Hepatocyte (in vitro differentiated cells): Measurements from ENCODE around the gene PRPS1. TPM values are rescaled to one million over a fixed set of nuclear protein-coding genes. Genes with fewer than 3 reads are reported as not detected.

Experiments used
- DNase-seq: peaks from one replicate; pipeline ENCODE4 v3.0.0-alpha.2; 2016; ENCODE audit warnings: low spot score
- H2AFZ ChIP-seq: fragments of 200-600 bp; sonication (generic); 2 replicates; pipeline ENCODE4 v1.6.0; 2016; ENCODE audit warnings: antibody characterized with exemption, mild to moderate bottlenecking
- H3K27ac ChIP-seq: fragments of 200-600 bp; sonication (generic); 2 replicates; pipeline ENCODE4 v1.5.1; 2016; ENCODE audit warnings: mild to moderate bottlenecking
- H3K27me3 ChIP-seq: fragments of 200-600 bp; sonication (generic); 2 replicates; pipeline ENCODE4 v1.6.1; 2016
- H3K36me3 ChIP-seq: fragments of 200-600 bp; sonication (generic); replicated peaks from 2 replicates; pipeline ENCODE4 v1.5.1; 2016; ENCODE audit warnings: low read depth; ENCODE audit not compliant: insufficient read depth
- H3K4me1 ChIP-seq: fragments of 200-600 bp; sonication (generic); 2 replicates; pipeline ENCODE4 v1.5.1; 2016; ENCODE audit warnings: mild to moderate bottlenecking, moderate library complexity; ENCODE audit not compliant: insufficient read depth
- H3K4me2 ChIP-seq: fragments of 200-600 bp; sonication (generic); 2 replicates; pipeline ENCODE4 v1.6.0; 2016
- H3K4me3 ChIP-seq: fragments of 200-600 bp; sonication (generic); 2 replicates; pipeline ENCODE4 v1.5.1; 2016; ENCODE audit warnings: mild to moderate bottlenecking
- H3K79me2 ChIP-seq: fragments of 200-600 bp; sonication (generic); 2 replicates; pipeline ENCODE4 v1.6.0; 2017; ENCODE audit warnings: mild to moderate bottlenecking
- H3K9me2 ChIP-seq: fragments of 200-600 bp; sonication (generic); replicated peaks from 2 replicates; pipeline ENCODE4 v1.6.0; 2017; ENCODE audit warnings: mild to moderate bottlenecking; ENCODE audit not compliant: insufficient read depth
- H3K9me3 ChIP-seq: fragments of 200-600 bp; sonication (generic); 2 replicates; pipeline ENCODE4 v1.5.1; 2016; ENCODE audit warnings: low read depth, mild to moderate bottlenecking
- H4K20me1 ChIP-seq: fragments of 200-600 bp; sonication (generic); 2 replicates; pipeline ENCODE4 v1.6.0; 2016; ENCODE audit warnings: mild to moderate bottlenecking; ENCODE audit not compliant: insufficient read depth, poor library complexity, severe bottlenecking
- EZH2 ChIP-seq: fragments of 200-600 bp; sonication (generic); IDR thresholded peaks from 2 replicates; pipeline ENCODE4 v1.6.1; 2016; ENCODE audit warnings: antibody characterized with exemption, mild to moderate bottlenecking, borderline replicate concordance
- EZH2phosphoT487 ChIP-seq: fragments of 200-600 bp; sonication (generic); IDR thresholded peaks from one replicate; pipeline ENCODE4 v1.6.1; 2018; ENCODE audit warnings: antibody characterized with exemption, mild to moderate bottlenecking, low read depth, moderate library complexity; ENCODE audit not compliant: unreplicated experiment, severe bottlenecking
- WGBS: methylation state at CpG from one replicate; pipeline ENCODE4 v1.1.6; 2016; ENCODE audit warnings: low lambda C conversion rate; ENCODE audit errors: missing lambda C conversion rate; 5-methylcytosine and 5-hydroxymethylcytosine counted together
- polyA plus RNA-seq: library from polyadenylated mRNA; unstranded; fragments of >200 nt; fragmentation: Nextera tagmentation; extraction: Ambion mirVana; gene quantifications from 2 replicates; pipeline ENCODE4 v1.2.1, GENCODE V29; 2016
- total RNA-seq: library from RNA; depleted of rRNA; stranded (reverse); fragments of >200 nt; gene quantifications from 2 replicates; pipeline ENCODE4 v1.2.3, GENCODE V29; 2014
- TF ChIP-seq, protein P1 (sequence below): fragments of 200-600 bp; sonication (generic); IDR thresholded peaks from 2 replicates; pipeline ENCODE4 v1.5.1; 2016; ENCODE audit warnings: antibody characterized with exemption, mild to moderate bottlenecking; ENCODE audit not compliant: poor library complexity

Gene PRPS1
- total RNA-seq (59.2 and 68.4 TPM in 2 replicates), polyA plus RNA-seq (38.7 and 41.1 TPM in 2 replicates)

DNA sequence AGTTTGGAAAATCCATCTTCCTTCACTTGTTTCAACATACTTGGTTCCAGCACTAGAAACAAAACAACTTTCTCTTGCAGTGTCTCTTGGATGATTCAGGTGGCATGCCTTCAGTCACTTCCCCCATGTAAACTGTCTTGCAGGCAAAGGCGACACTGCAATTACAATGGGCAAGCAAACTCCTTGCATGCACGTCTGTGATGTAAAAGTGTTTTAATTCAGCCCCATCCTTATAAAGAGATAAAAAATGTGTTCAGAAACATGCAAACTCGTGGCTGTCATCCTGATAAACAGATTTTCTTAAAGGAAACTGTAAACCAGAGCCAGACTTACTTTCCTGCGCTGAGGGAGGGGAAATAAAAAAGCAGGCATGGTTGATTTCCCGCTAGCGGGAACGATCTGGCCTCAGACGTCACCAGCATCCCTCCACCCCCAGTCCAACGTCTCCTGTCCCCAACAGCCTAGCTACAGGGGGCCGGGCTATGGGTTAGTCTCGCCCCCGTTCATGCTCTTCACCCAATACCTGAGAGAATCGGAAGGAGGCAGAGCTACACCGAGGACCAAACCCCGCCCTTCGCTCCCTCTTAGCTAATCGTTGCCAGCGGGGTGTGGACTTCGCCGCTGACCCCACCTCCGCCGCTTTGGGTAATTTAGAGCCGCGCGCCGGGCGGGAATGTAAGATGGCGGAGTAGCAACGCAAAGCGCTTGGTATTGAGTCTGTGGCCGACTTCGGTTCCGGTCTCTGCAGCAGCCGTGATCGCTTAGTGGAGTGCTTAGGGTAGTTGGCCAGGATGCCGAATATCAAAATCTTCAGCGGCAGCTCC lies at the start of gene PRPS1:
Gene PRPS1, plus strand, starts transcription at position 673 of the 824 bp plus-strand sequence. Its CDS starts 119 bp downstream, at position 792.
- no peaks in the 10 kb centered on the region for H3K9me2 ChIP-seq
- WGBS = under 1% methylated on average over 37 of the region's 37 CpGs
- H2AFZ ChIP-seq = peak within 1 kb of the TSS; percentile 56
- DNase-seq = peak; percentile 98
- H3K79me2 ChIP-seq = peaks cover 34% of the 10 kb centered on the region
- peak within 1 kb of the TSS; percentile 66 for H3K27ac ChIP-seq
- H3K27me3 ChIP-seq = no peaks in the 10 kb centered on the region
- no peaks in the 10 kb centered on the region for H4K20me1 ChIP-seq
- TF ChIP-seq EZH2phosphoT487 (no peak), EZH2 (no peak)
- TF ChIP-seq, protein P1, sequence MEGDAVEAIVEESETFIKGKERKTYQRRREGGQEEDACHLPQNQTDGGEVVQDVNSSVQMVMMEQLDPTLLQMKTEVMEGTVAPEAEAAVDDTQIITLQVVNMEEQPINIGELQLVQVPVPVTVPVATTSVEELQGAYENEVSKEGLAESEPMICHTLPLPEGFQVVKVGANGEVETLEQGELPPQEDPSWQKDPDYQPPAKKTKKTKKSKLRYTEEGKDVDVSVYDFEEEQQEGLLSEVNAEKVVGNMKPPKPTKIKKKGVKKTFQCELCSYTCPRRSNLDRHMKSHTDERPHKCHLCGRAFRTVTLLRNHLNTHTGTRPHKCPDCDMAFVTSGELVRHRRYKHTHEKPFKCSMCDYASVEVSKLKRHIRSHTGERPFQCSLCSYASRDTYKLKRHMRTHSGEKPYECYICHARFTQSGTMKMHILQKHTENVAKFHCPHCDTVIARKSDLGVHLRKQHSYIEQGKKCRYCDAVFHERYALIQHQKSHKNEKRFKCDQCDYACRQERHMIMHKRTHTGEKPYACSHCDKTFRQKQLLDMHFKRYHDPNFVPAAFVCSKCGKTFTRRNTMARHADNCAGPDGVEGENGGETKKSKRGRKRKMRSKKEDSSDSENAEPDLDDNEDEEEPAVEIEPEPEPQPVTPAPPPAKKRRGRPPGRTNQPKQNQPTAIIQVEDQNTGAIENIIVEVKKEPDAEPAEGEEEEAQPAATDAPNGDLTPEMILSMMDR = no peak
- peak within 1 kb of the TSS; percentile 88 for H3K4me2 ChIP-seq
- H3K9me3 ChIP-seq = no peaks in the 10 kb centered on the region
- H3K4me1 ChIP-seq = no peaks in the 10 kb centered on the region
- no peaks in the 10 kb centered on the region for H3K36me3 ChIP-seq
- H3K4me3 ChIP-seq = peak within 1 kb of the TSS; percentile 29

DNA sequence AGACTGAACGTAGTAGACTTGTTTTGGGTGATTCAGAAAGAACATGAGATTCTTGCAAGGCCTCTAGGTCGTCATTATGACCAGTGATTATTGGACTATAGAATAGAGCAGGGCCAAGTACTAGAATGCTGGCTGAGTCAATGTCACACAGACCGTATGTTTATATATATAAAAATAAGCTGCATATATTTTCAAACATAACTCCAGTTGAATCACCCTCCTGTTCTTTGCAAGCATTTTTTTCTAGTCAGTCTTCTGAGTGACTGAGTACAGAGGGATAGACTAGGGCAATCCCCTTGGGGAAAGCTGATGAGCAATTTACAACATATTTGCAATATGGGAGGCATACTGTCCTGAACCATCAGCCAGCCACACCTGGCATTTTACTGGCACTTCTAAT lies 48.4 kb upstream of the PRPS1 start:
- 80% methylated on average over 3 of the region's 3 CpGs for WGBS
- Histone ChIP-seq H3K27me3 (no peaks in the 10 kb centered on the region), H3K79me2 (no peaks in the 10 kb centered on the region), H3K4me1 (no peaks in the 10 kb centered on the region), H4K20me1 (no peaks in the 10 kb centered on the region), H3K4me2 (no peak overlapping the region), H3K4me3 (no peak overlapping the region), H3K36me3 (no peaks in the 10 kb centered on the region), H2AFZ (no peak overlapping the region), H3K9me3 (no peaks in the 10 kb centered on the region), H3K9me2 (no peaks in the 10 kb centered on the region), H3K27ac (no peak overlapping the region)
- no peak for DNase-seq
- no peak for TF ChIP-seq EZH2phosphoT487
- no peak for TF ChIP-seq EZH2
- TF ChIP-seq, protein P1 = no peak

DNA sequence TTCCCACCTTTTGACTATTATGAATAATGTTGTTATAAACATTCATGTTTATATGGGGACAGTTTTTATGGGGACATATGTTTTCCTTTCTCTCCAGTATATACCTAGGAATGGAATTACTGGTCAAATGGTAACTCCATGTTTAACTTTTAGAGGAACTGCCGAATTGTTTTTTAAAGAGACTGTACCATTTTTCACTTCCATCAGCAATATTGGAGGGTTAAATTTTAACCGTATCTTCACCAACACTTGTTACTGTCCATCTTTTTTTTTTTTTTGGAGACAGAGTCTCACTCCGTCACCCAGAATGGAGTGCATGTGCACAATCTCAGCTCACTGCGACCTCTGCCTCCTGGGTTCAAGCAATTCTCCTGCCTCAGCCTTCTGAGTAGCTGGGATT lies 46.4 kb upstream of the PRPS1 start:
- Histone ChIP-seq H3K9me2 (no peaks in the 10 kb centered on the region), H2AFZ (no peak overlapping the region), H3K79me2 (no peaks in the 10 kb centered on the region), H3K4me3 (no peak overlapping the region), H4K20me1 (no peaks in the 10 kb centered on the region), H3K27ac (no peak overlapping the region), H3K9me3 (no peaks in the 10 kb centered on the region), H3K27me3 (no peaks in the 10 kb centered on the region), H3K4me1 (no peaks in the 10 kb centered on the region), H3K36me3 (no peaks in the 10 kb centered on the region), H3K4me2 (no peak overlapping the region)
- no peak for TF ChIP-seq EZH2
- no peak for TF ChIP-seq EZH2phosphoT487
- TF ChIP-seq, protein P1 = no peak
- no peak for DNase-seq
- WGBS = 91% methylated on average over 4 of the region's 4 CpGs
